ENCODE measurements around the gene CCDC149.

Gene CCDC149

GRCh38 chr4:24849756-24850155 lies 63.1 kb downstream of the CCDC149 start:
- no peak for DNase-seq (ENCODE audit: low read depth)
- no peak for TF ChIP-seq CTCF (IDR thresholded peaks at IDR 0.05; ENCODE audit: insufficient read depth, low read depth, low read length, missing control alignments)
- no peak overlapping the region for H3K4me3 ChIP-seq (ENCODE audit: low read length)

GRCh38 chr4:24849351-24849750 lies 63.5 kb downstream of the CCDC149 start:
- H3K4me3 ChIP-seq (ENCODE audit: low read length) = no peak overlapping the region
- no peak for TF ChIP-seq CTCF (IDR thresholded peaks at IDR 0.05; ENCODE audit: insufficient read depth, low read depth, low read length, missing control alignments)
- no peak for DNase-seq (ENCODE audit: low read depth)

- DNase-seq (ENCODE audit: low read depth) = no peak
- TF ChIP-seq CTCF (IDR thresholded peaks at IDR 0.05; ENCODE audit: insufficient read depth, low read depth, low read length, missing control alignments) = no peak
- H3K4me3 ChIP-seq (ENCODE audit: low read length) = no peak overlapping the region
Measured at GRCh38 chr4:24846716-24847115, 66.1 kb downstream of the CCDC149 start.

GRCh38 chr4:24845902-24846301 lies 66.9 kb downstream of the CCDC149 start:
- no peak for TF ChIP-seq CTCF (IDR thresholded peaks at IDR 0.05; ENCODE audit: insufficient read depth, low read depth, low read length, missing control alignments)
- no peak overlapping the region for H3K4me3 ChIP-seq (ENCODE audit: low read length)

GRCh38 chr4:24845132-24845531 lies 67.7 kb downstream of the CCDC149 start:
- DNase-seq (ENCODE audit: low read depth) = no peak
- no peak for TF ChIP-seq CTCF (IDR thresholded peaks at IDR 0.05; ENCODE audit: insufficient read depth, low read depth, low read length, missing control alignments)

More at GRCh38 chr4:24845902-24846301, 66.9 kb downstream of the CCDC149 start:
- DNase-seq (ENCODE audit: low read depth) = no peak

GRCh38 chr4:24843096-24843495 lies 69.7 kb downstream of the CCDC149 start:
- H3K4me3 ChIP-seq (ENCODE audit: low read length) = no peak overlapping the region
- DNase-seq (ENCODE audit: low read depth) = no peak
- TF ChIP-seq CTCF (IDR thresholded peaks at IDR 0.05; ENCODE audit: insufficient read depth, low read depth, low read length, missing control alignments) = no peak

More at GRCh38 chr4:24845132-24845531, 67.7 kb downstream of the CCDC149 start:
- H3K4me3 ChIP-seq (ENCODE audit: low read length) = no peak overlapping the region

GRCh38 chr4:24842356-24842755 lies 70.5 kb downstream of the CCDC149 start:
- no peak for DNase-seq (ENCODE audit: low read depth)
- no peak for TF ChIP-seq CTCF (IDR thresholded peaks at IDR 0.05; ENCODE audit: insufficient read depth, low read depth, low read length, missing control alignments)
- no peak overlapping the region for H3K4me3 ChIP-seq (ENCODE audit: low read length)
